HL-60 (cell line): ENCODE measurements around the gene MUC20.

Source experiments
- GABPA ChIP-seq: IDR thresholded peaks from 2 replicates; pipeline ENCODE4 v1.6.1; 2012; ENCODE audit warnings: low read depth
- POLR2AphosphoS5 ChIP-seq: IDR thresholded peaks from 2 replicates; pipeline ENCODE4 v1.6.1; 2012; ENCODE audit warnings: low read depth
- TF ChIP-seq, protein P1 (sequence below): IDR thresholded peaks from 2 replicates; pipeline ENCODE4 v1.6.1; 2012; ENCODE audit warnings: low read depth; ENCODE audit not compliant: insufficient replicate concordance
- TF ChIP-seq, protein P2 (sequence below): IDR thresholded peaks from one replicate; pipeline ENCODE4 v1.5.1; 2011; ENCODE audit warnings: low read length, control low read depth, inconsistent platforms; ENCODE audit not compliant: insufficient read depth

DNA sequence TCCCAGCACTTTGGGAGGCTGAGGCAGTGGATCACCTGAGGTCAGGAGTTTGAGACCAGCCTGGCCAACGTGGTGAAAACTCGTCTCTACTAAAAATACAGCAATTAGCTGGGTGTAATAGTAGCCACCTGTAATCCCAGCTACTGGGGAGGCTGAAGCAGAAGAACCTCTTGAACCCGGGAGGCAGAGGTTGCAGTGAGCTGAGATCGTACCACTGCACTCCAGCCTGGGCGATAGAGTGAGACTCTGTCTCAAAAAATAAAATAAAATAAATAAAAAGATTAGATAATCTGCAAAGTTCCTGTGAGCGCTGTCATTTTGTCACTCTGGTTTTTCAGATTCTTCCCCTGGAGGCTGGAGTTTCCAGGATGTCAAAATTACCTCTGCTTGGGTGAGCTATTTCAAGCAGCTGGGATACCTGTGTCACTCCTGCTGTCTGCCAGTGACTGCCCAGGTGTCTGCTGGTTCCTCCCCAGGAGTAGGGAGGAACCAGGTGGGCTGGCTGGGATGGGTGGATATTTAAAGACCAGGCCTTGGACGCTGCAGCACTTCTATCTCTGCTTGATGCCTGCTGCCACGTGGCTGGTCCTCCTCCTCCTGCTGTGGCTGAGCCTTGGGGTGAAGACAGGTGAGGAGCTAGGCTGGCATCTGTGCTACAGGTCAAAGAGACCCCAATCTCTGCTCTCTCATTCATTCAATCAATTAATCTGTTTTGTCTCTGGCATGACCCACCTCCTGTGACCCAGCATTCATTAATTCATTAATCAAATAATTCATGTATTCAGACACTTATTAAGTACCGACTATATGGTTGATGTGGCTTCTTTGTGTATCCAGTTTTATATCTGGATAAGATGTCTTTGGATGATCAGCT lies 19.5 kb upstream of the MUC20 start:
- TF ChIP-seq, protein P1, sequence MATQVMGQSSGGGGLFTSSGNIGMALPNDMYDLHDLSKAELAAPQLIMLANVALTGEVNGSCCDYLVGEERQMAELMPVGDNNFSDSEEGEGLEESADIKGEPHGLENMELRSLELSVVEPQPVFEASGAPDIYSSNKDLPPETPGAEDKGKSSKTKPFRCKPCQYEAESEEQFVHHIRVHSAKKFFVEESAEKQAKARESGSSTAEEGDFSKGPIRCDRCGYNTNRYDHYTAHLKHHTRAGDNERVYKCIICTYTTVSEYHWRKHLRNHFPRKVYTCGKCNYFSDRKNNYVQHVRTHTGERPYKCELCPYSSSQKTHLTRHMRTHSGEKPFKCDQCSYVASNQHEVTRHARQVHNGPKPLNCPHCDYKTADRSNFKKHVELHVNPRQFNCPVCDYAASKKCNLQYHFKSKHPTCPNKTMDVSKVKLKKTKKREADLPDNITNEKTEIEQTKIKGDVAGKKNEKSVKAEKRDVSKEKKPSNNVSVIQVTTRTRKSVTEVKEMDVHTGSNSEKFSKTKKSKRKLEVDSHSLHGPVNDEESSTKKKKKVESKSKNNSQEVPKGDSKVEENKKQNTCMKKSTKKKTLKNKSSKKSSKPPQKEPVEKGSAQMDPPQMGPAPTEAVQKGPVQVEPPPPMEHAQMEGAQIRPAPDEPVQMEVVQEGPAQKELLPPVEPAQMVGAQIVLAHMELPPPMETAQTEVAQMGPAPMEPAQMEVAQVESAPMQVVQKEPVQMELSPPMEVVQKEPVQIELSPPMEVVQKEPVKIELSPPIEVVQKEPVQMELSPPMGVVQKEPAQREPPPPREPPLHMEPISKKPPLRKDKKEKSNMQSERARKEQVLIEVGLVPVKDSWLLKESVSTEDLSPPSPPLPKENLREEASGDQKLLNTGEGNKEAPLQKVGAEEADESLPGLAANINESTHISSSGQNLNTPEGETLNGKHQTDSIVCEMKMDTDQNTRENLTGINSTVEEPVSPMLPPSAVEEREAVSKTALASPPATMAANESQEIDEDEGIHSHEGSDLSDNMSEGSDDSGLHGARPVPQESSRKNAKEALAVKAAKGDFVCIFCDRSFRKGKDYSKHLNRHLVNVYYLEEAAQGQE, result no peak
- TF ChIP-seq, protein P2, sequence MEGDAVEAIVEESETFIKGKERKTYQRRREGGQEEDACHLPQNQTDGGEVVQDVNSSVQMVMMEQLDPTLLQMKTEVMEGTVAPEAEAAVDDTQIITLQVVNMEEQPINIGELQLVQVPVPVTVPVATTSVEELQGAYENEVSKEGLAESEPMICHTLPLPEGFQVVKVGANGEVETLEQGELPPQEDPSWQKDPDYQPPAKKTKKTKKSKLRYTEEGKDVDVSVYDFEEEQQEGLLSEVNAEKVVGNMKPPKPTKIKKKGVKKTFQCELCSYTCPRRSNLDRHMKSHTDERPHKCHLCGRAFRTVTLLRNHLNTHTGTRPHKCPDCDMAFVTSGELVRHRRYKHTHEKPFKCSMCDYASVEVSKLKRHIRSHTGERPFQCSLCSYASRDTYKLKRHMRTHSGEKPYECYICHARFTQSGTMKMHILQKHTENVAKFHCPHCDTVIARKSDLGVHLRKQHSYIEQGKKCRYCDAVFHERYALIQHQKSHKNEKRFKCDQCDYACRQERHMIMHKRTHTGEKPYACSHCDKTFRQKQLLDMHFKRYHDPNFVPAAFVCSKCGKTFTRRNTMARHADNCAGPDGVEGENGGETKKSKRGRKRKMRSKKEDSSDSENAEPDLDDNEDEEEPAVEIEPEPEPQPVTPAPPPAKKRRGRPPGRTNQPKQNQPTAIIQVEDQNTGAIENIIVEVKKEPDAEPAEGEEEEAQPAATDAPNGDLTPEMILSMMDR, result no peak
- TF ChIP-seq POLR2AphosphoS5 (no peak), GABPA (no peak)
